GM23338 (cell line): Measurements from ENCODE around the gene TNNT3. TPM values are rescaled to one million over a fixed set of nuclear protein-coding genes. Genes with fewer than 3 reads are reported as not detected.

Source experiments
- ATAC-seq: fragments of 200-7000 bp; cut with Tn5 transposase; 3 replicates; pipeline ENCODE4 v1.9.1; 2020
- DNase-seq: peaks from one replicate; pipeline ENCODE4 v3.0.0-alpha.2; 2015; ENCODE audit warnings: low spot score
- H2AFZ ChIP-seq: fragments of 200-600 bp; sonication (generic); 2 replicates; pipeline ENCODE4 v1.8.0; 2016; ENCODE audit warnings: antibody characterized with exemption, mild to moderate bottlenecking, moderate library complexity
- H3F3A ChIP-seq: fragments of 200-600 bp; sonication (generic); replicated peaks from 2 replicates; pipeline ENCODE4 v1.8.0; 2017; ENCODE audit warnings: antibody characterized with exemption, mixed run types, low read depth
- H3K27ac ChIP-seq: fragments of 200-600 bp; sonication (generic); 2 replicates; pipeline ENCODE4 v1.6.1; 2016; ENCODE audit warnings: low read depth
- H3K27me3 ChIP-seq: fragments of 200-600 bp; sonication (generic); 2 replicates; pipeline ENCODE4 v1.8.0; 2016; ENCODE audit warnings: mild to moderate bottlenecking, mixed run types, moderate library complexity; ENCODE audit not compliant: insufficient read depth
- H3K36me3 ChIP-seq: fragments of 200-600 bp; sonication (generic); 2 replicates; pipeline ENCODE4 v1.8.0; 2016; ENCODE audit warnings: mild to moderate bottlenecking; ENCODE audit not compliant: insufficient read depth
- H3K4me1 ChIP-seq: fragments of 200-600 bp; sonication (generic); 2 replicates; pipeline ENCODE4 v1.8.0; 2016; ENCODE audit warnings: mild to moderate bottlenecking, moderate library complexity; ENCODE audit not compliant: insufficient read depth
- H3K4me2 ChIP-seq: fragments of 200-600 bp; sonication (generic); 2 replicates; pipeline ENCODE4 v1.7.1; 2017; ENCODE audit warnings: mixed run types
- H3K4me3 ChIP-seq: fragments of 200-600 bp; sonication (generic); 2 replicates; pipeline ENCODE4 v1.6.1; 2016; ENCODE audit warnings: mixed run types
- H3K79me2 ChIP-seq: fragments of 200-600 bp; sonication (generic); replicated peaks from 2 replicates; pipeline ENCODE4 v1.8.0; 2017; ENCODE audit warnings: mild to moderate bottlenecking; ENCODE audit not compliant: insufficient read depth
- H3K9me2 ChIP-seq: fragments of 200-600 bp; sonication (generic); 2 replicates; pipeline ENCODE4 v1.8.0; 2017; ENCODE audit not compliant: insufficient read depth
- H4K20me1 ChIP-seq: fragments of 200-600 bp; sonication (generic); replicated peaks from 2 replicates; pipeline ENCODE4 v1.8.0; 2017; ENCODE audit warnings: mild to moderate bottlenecking; ENCODE audit not compliant: insufficient read depth
- H3K27ac Mint-ChIP-seq: 2 replicates; pipeline ENCODE4 v1.8.0; 2020; ENCODE audit warnings: inconsistent platforms, mild to moderate bottlenecking, moderate library complexity, mixed read lengths
- H3K27me3 Mint-ChIP-seq: 3 replicates; pipeline ENCODE4 v1.8.0; 2022; ENCODE audit warnings: low read depth, mild to moderate bottlenecking, moderate library complexity, mixed read lengths, inconsistent platforms; ENCODE audit not compliant: insufficient read depth, poor library complexity
- H3K36me3 Mint-ChIP-seq: 3 replicates; pipeline ENCODE4 v1.8.0; 2021; ENCODE audit warnings: low read depth, mild to moderate bottlenecking, inconsistent platforms, moderate library complexity, mixed read lengths
- H3K4me1 Mint-ChIP-seq: 3 replicates; pipeline ENCODE4 v1.8.0; 2020; ENCODE audit warnings: mild to moderate bottlenecking, inconsistent platforms, mixed read lengths
- H3K4me3 Mint-ChIP-seq: 3 replicates; pipeline ENCODE4 v1.8.0; 2021; ENCODE audit warnings: moderate library complexity, mild to moderate bottlenecking, inconsistent platforms, mixed read lengths
- H3K9me3 Mint-ChIP-seq: 3 replicates; pipeline ENCODE4 v1.8.0; 2020; ENCODE audit warnings: moderate library complexity, mild to moderate bottlenecking, inconsistent platforms, mixed read lengths
- CREB1 ChIP-seq: fragments of 250-450 bp; sonication (Bioruptor Pico); IDR thresholded peaks from 2 replicates; pipeline ENCODE4 v1.5.0; 2020; ENCODE audit warnings: low read depth, mild to moderate bottlenecking, moderate library complexity
- ETS1 ChIP-seq: IDR thresholded peaks from 2 replicates; pipeline ENCODE4 v1.6.1; 2016; ENCODE audit warnings: antibody characterized with exemption
- EZH2 ChIP-seq: fragments of 200-600 bp; sonication (generic); IDR thresholded peaks from one replicate; pipeline ENCODE4 v1.8.0; 2017; ENCODE audit warnings: antibody characterized with exemption, mild to moderate bottlenecking, low read depth; ENCODE audit not compliant: unreplicated experiment
- EZH2phosphoT487 ChIP-seq: fragments of 200-600 bp; sonication (generic); IDR thresholded peaks from one replicate; pipeline ENCODE4 v1.8.1; 2018; ENCODE audit warnings: antibody characterized with exemption; ENCODE audit not compliant: unreplicated experiment
- JUNB ChIP-seq: IDR thresholded peaks from one replicate; pipeline ENCODE4 v1.6.1; 2016; ENCODE audit warnings: antibody characterized with exemption; ENCODE audit not compliant: unreplicated experiment
- NANOG ChIP-seq: IDR thresholded peaks from 2 replicates; pipeline ENCODE4 v1.6.1; 2016; ENCODE audit warnings: antibody characterized with exemption, borderline replicate concordance
- STAT1 ChIP-seq: IDR thresholded peaks from one replicate; pipeline ENCODE4 v1.6.1; 2016; ENCODE audit warnings: antibody characterized with exemption; ENCODE audit not compliant: unreplicated experiment
- ZNF331 ChIP-seq: fragments of 250-450 bp; sonication (Bioruptor Pico); IDR thresholded peaks from 2 replicates; pipeline ENCODE4 v1.5.0; 2020; ENCODE audit warnings: low read depth, mild to moderate bottlenecking, moderate library complexity
- polyA plus RNA-seq: library from polyadenylated mRNA; unstranded; fragments of >200 nt; fragmentation: Nextera tagmentation; extraction: Ambion mirVana; gene quantifications from 2 replicates; pipeline ENCODE4 v1.2.1, GENCODE V29; 2016
- total RNA-seq: library from RNA; depleted of rRNA; stranded (reverse); fragments of >200 nt; shearing (Covaris generic); gene quantifications from 2 replicates; pipeline ENCODE4 v1.2.3, GENCODE V29; 2014
- TF ChIP-seq, protein P1 (sequence below), 2 experiments: fragments of 200-600 bp in 1 of 2; sonication (generic) in 1 of 2; conservative IDR thresholded peaks; 2 replicates each; pipeline versions ENCODE4 v1.5.1 to v1.6.1; 2016 to 2017; ENCODE audit warnings: antibody characterized with exemption in 2 of 2, low read depth in 2 of 2, mild to moderate bottlenecking in 2 of 2, moderate library complexity in 1 of 2
- TF ChIP-seq, protein P2 (sequence below): fragments of 250-450 bp; sonication (Bioruptor Pico); IDR thresholded peaks from 2 replicates; pipeline ENCODE4 v1.5.0; 2020; ENCODE audit warnings: mild to moderate bottlenecking, moderate library complexity
- TF ChIP-seq, protein P3 (sequence below): IDR thresholded peaks from one replicate; pipeline ENCODE4 v1.6.1; 2018; ENCODE audit warnings: antibody characterized with exemption; ENCODE audit not compliant: unreplicated experiment

Gene TNNT3
- total and polyA plus RNA-seq, 2 experiments from 2014 or later = not detected

DNA sequence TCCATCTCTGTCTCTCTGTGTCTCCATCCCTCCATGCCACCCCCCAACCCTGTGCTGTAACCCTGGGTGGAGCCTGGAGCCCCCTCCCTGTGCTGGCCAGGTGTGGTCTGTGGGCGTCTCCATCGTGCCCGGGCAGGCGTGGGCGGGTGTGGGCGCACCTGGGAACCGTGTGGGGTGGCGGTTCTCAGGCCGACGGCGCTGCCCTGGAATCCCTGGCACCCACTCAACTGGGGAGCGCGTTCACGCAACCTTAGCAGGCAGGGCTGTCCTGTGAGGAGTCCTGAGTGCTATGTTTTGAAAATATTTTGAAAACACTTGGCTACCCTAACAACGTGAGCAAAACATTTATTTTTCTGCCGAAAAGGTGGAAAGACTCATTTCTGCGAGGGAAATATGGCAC is 4.7 kb downstream of the TNNT3 start:
- Mint-ChIP-seq H3K27me3 (peaks cover 2% of the 10 kb centered on the region), H3K27ac (no peak overlapping the region), H3K4me1 (no peaks in the 10 kb centered on the region), H3K36me3 (no peaks in the 10 kb centered on the region), H3K4me3 (no peak overlapping the region), H3K9me3 (no peaks in the 10 kb centered on the region)
- H3K36me3 ChIP-seq = no peaks in the 10 kb centered on the region
- H2AFZ ChIP-seq = no peak overlapping the region
- no peak for TF ChIP-seq JUNB
- TF ChIP-seq CREB1 (CRISPR knock-in tag) = no peak
- TF ChIP-seq, protein P1, sequence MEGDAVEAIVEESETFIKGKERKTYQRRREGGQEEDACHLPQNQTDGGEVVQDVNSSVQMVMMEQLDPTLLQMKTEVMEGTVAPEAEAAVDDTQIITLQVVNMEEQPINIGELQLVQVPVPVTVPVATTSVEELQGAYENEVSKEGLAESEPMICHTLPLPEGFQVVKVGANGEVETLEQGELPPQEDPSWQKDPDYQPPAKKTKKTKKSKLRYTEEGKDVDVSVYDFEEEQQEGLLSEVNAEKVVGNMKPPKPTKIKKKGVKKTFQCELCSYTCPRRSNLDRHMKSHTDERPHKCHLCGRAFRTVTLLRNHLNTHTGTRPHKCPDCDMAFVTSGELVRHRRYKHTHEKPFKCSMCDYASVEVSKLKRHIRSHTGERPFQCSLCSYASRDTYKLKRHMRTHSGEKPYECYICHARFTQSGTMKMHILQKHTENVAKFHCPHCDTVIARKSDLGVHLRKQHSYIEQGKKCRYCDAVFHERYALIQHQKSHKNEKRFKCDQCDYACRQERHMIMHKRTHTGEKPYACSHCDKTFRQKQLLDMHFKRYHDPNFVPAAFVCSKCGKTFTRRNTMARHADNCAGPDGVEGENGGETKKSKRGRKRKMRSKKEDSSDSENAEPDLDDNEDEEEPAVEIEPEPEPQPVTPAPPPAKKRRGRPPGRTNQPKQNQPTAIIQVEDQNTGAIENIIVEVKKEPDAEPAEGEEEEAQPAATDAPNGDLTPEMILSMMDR (conservative IDR thresholded peaks at IDR 0.05; ENCODE audit: low read depth in 2 of 2) = no peak
- TF ChIP-seq EZH2 = no peak
- TF ChIP-seq NANOG = no peak
- TF ChIP-seq, protein P2, sequence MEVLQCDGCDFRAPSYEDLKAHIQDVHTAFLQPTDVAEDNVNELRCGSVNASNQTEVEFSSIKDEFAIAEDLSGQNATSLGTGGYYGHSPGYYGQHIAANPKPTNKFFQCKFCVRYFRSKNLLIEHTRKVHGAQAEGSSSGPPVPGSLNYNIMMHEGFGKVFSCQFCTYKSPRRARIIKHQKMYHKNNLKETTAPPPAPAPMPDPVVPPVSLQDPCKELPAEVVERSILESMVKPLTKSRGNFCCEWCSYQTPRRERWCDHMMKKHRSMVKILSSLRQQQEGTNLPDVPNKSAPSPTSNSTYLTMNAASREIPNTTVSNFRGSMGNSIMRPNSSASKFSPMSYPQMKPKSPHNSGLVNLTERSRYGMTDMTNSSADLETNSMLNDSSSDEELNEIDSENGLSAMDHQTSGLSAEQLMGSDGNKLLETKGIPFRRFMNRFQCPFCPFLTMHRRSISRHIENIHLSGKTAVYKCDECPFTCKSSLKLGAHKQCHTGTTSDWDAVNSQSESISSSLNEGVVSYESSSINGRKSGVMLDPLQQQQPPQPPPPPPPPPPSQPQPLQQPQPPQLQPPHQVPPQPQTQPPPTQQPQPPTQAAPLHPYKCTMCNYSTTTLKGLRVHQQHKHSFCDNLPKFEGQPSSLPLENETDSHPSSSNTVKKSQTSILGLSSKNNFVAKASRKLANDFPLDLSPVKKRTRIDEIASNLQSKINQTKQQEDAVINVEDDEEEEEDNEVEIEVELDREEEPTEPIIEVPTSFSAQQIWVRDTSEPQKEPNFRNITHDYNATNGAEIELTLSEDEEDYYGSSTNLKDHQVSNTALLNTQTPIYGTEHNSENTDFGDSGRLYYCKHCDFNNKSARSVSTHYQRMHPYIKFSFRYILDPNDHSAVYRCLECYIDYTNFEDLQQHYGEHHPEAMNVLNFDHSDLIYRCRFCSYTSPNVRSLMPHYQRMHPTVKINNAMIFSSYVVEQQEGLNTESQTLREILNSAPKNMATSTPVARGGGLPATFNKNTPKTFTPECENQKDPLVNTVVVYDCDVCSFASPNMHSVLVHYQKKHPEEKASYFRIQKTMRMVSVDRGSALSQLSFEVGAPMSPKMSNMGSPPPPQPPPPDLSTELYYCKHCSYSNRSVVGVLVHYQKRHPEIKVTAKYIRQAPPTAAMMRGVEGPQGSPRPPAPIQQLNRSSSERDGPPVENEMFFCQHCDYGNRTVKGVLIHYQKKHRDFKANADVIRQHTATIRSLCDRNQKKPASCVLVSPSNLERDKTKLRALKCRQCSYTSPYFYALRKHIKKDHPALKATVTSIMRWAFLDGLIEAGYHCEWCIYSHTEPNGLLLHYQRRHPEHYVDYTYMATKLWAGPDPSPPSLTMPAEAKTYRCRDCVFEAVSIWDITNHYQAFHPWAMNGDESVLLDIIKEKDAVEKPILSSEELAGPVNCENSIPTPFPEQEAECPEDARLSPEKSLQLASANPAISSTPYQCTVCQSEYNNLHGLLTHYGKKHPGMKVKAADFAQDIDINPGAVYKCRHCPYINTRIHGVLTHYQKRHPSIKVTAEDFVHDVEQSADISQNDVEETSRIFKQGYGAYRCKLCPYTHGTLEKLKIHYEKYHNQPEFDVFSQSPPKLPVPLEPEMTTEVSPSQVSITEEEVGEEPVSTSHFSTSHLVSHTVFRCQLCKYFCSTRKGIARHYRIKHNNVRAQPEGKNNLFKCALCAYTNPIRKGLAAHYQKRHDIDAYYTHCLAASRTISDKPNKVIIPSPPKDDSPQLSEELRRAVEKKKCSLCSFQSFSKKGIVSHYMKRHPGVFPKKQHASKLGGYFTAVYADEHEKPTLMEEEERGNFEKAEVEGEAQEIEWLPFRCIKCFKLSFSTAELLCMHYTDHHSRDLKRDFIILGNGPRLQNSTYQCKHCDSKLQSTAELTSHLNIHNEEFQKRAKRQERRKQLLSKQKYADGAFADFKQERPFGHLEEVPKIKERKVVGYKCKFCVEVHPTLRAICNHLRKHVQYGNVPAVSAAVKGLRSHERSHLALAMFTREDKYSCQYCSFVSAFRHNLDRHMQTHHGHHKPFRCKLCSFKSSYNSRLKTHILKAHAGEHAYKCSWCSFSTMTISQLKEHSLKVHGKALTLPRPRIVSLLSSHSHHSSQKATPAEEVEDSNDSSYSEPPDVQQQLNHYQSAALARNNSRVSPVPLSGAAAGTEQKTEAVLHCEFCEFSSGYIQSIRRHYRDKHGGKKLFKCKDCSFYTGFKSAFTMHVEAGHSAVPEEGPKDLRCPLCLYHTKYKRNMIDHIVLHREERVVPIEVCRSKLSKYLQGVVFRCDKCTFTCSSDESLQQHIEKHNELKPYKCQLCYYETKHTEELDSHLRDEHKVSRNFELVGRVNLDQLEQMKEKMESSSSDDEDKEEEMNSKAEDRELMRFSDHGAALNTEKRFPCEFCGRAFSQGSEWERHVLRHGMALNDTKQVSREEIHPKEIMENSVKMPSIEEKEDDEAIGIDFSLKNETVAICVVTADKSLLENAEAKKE (CRISPR knock-in tag) = no peak
- no peak for TF ChIP-seq ETS1
- TF ChIP-seq STAT1 = no peak
- TF ChIP-seq ZNF331 (CRISPR knock-in tag) = no peak
- TF ChIP-seq, protein P3, sequence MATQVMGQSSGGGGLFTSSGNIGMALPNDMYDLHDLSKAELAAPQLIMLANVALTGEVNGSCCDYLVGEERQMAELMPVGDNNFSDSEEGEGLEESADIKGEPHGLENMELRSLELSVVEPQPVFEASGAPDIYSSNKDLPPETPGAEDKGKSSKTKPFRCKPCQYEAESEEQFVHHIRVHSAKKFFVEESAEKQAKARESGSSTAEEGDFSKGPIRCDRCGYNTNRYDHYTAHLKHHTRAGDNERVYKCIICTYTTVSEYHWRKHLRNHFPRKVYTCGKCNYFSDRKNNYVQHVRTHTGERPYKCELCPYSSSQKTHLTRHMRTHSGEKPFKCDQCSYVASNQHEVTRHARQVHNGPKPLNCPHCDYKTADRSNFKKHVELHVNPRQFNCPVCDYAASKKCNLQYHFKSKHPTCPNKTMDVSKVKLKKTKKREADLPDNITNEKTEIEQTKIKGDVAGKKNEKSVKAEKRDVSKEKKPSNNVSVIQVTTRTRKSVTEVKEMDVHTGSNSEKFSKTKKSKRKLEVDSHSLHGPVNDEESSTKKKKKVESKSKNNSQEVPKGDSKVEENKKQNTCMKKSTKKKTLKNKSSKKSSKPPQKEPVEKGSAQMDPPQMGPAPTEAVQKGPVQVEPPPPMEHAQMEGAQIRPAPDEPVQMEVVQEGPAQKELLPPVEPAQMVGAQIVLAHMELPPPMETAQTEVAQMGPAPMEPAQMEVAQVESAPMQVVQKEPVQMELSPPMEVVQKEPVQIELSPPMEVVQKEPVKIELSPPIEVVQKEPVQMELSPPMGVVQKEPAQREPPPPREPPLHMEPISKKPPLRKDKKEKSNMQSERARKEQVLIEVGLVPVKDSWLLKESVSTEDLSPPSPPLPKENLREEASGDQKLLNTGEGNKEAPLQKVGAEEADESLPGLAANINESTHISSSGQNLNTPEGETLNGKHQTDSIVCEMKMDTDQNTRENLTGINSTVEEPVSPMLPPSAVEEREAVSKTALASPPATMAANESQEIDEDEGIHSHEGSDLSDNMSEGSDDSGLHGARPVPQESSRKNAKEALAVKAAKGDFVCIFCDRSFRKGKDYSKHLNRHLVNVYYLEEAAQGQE = no peak
- no peak for TF ChIP-seq EZH2phosphoT487
- no peaks in the 10 kb centered on the region for H3K79me2 ChIP-seq
- DNase-seq (no peak), ATAC-seq (no peak)
- H3F3A ChIP-seq = no peaks in the 10 kb centered on the region
- H4K20me1 ChIP-seq = no peaks in the 10 kb centered on the region
- H3K4me1 ChIP-seq = no peaks in the 10 kb centered on the region
- no peak overlapping the region for H3K4me2 ChIP-seq
- no peak overlapping the region for H3K4me3 ChIP-seq
- no peak overlapping the region for H3K27ac ChIP-seq
- no peaks in the 10 kb centered on the region for H3K9me2 ChIP-seq
- H3K27me3 ChIP-seq = no peaks in the 10 kb centered on the region
